Heart right ventricle (tissue), 16 donors: ENCODE results near the gene CACNA2D4. TPM values are rescaled to one million over a fixed set of nuclear protein-coding genes. Genes with fewer than 3 reads are reported as not detected.
A peak's percentile ranks its signal among the peaks of the same experiment; 100 is the strongest.

Source experiments
- ATAC-seq, 8 donors: fragments of 200-7000 bp; cut with Tn5 transposase; one replicate each; pipeline ENCODE4 v1.9.1; 2020; ENCODE audit warnings: mild to moderate bottlenecking in 8 of 8, moderate library complexity in 8 of 8, moderate number of reproducible peaks in 1 of 8
- DNase-seq, 2 donors: peaks; one replicate each; pipeline ENCODE4 v3.0.0-alpha.2; 2020
- H3K27ac ChIP-seq, 10 donors: fragments of 200-600 bp; sonication (generic) in 2 of 10; one replicate each; pipeline versions ENCODE4 v1.5.0 to v1.8.0; 2020 to 2022; ENCODE audit warnings: mild to moderate bottlenecking in 3 of 10
- H3K27me3 ChIP-seq, 7 donors: fragments of 200-600 bp; one replicate each; pipeline ENCODE4 v1.8.0; 2021 to 2022; ENCODE audit warnings: mild to moderate bottlenecking in 2 of 7
- H3K36me3 ChIP-seq, 9 donors: fragments of 200-600 bp; sonication (generic) in 1 of 9; one replicate each; pipeline versions ENCODE4 v1.5.0 to v1.8.0; 2020 to 2022; ENCODE audit warnings: mild to moderate bottlenecking in 2 of 9
- H3K4me1 ChIP-seq, 9 donors: fragments of 200-600 bp; sonication (generic) in 1 of 9; one replicate each; pipeline versions ENCODE4 v1.5.0 to v1.8.0; 2020 to 2022; ENCODE audit warnings: mild to moderate bottlenecking in 4 of 9
- H3K4me3 ChIP-seq, 10 donors: fragments of 200-600 bp; sonication (generic) in 2 of 10; one replicate each; pipeline versions ENCODE4 v1.5.0 to v1.8.0; 2020 to 2022; ENCODE audit warnings: mild to moderate bottlenecking in 7 of 10, moderate library complexity in 2 of 10
- H3K9me3 ChIP-seq, 11 donors: fragments of 200-600 bp in 10 of 11; sonication (generic) in 2 of 11; one replicate each; pipeline versions ENCODE4 v1.5.0 to v1.8.0; 2013 to 2022; ENCODE audit warnings: mild to moderate bottlenecking in 2 of 11, control low read depth in 1 of 11, moderate library complexity in 1 of 11
- CTCF ChIP-seq, 9 donors: fragments of 200-600 bp; sonication (generic) in 2 of 9; IDR thresholded peaks; one replicate each; pipeline versions ENCODE4 v1.5.0 to v1.8.0; 2021 to 2022; ENCODE audit warnings: antibody characterized with exemption in 9 of 9, mild to moderate bottlenecking in 5 of 9, moderate library complexity in 1 of 9
- WGBS, 2 donors: extraction: QIAGEN DNeasy Blood & Tissue Kit; methylation state at CpG; one replicate each; pipeline ENCODE4 v1.1.7; 2013; ENCODE audit warnings: inconsistent platforms in 1 of 2; 5-methylcytosine and 5-hydroxymethylcytosine counted together
- intact Hi-C, 10 donors: fragments of 100-400 bp; cut with DNase I; formaldehyde crosslinking; loops; one replicate each; pipeline versions ENCODE4 v1.11.1 to v1.14.2; 2022
- polyA plus RNA-seq, 2 donors: library from polyadenylated mRNA; stranded (reverse); fragments of 200-250 nt; gene quantifications; one replicate each; pipeline ENCODE4 v1.2.3, GENCODE V29; 2013
- total RNA-seq, 10 donors: library from RNA; stranded (reverse); fragmentation: NEBNext Ultra II Directional in 3 of 10; extraction: Animal tissue kit (Norgen Biotek cat#: 25700) in 3 of 10; gene quantifications; one replicate each; pipeline versions ENCODE4 v1.2.1 to v1.2.4, GENCODE V29; 2021 to 2023
- donor health status: Arrhythmogenic right ventricular cardiomyopathy.
- donor health status: ischemic (EF 13 %, LVEDD 7.1; RV severe dilation, severe dysfunction).
- donor health status: healthy with polysubstance abuse.
- donor health status: DM: no; HTN: yes; CAD: no.
- donor health status: DM: no; HTN: no; CAD: no.
- donor health status: ischemic (EF 25% LVEDD 6.9; RV normal size, moderate dysfunction).
- donor health status: ischemic (EF 25% LVEDD 5.7; RV mildly dilated, moderate dysfunction).
- donor health status: healthy.
- donor health status: DM: yes; HTN: yes; CAD: no.
- donor health status: Ischemic cardiomyopathy.
- donor health status: ischemic (EF 35%, LVEDD 5.7; RV mildly dilated, moderate dysfunction).
- donor health status: nonischemic (EF 11% LVEDD 7.7; RV severe dilation, severe dysfunction).
- donor health status: DM: yes; HTN: yes; CAD: no.
- donor health status: PGD.
- donor health status: ischemic (EF 29% LVEDD 5.4; RV normal size, mild dysfunction).
- donor health status: nonischemic (EF 23%, LVEDD 6.1; RV moderate dilation, normal function).

CACNA2D4 gene
- total and polyA plus RNA-seq, 12 donors: 0.19 to 6.2 (median 0.95) TPM

DNA sequence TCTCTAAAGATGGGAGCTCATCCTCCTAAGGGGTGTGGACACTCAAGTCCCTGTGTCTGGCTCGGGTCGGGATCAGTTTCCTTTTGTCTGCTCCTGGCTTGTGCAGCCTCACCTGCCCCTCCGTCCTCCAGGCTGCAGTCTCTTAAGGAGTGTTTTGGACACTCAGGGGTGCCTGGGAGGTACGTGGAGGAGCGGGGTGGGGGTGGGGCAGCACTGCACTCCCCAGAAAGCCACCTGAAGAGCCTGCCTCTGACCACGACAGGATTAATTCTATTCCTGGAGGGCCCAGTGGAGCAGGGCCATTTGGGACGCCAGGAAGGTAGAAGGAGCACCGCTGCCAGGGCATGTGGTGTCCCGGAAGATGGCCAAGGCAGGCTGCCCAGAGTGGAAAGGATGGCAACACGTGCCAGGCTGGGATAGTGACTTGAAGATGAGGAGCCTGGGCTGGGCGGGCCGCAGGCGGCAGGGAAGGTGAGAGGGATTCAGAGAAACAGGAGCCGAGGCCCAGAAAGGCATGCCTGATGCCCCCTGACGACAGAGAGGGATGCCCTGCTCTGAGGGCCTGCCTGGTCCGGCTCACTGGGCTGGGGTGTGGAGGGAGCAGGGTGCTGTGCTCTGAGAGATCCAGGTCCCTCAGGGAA lies 112.9 kb downstream of the CACNA2D4 start:
- Histone ChIP-seq H3K36me3 (no peaks in the 10 kb centered on the region), H3K4me3 (no peak overlapping the region), H3K27ac (peak overlapping the region in 7 of 10 donors; percentile 19 to 77 (median 40)), H3K27me3 (peaks cover 0 to 3% (median 0%) of the 10 kb centered on the region in 7 donors), H3K9me3 (no peaks in the 10 kb centered on the region), H3K4me1 (peaks cover 3 to 42% (median 14%) of the 10 kb centered on the region in 9 donors)
- 74% methylated on average over 16 of the region's 16 CpGs for WGBS, 2 donors
- ATAC-seq: peak in 7 of 8 donors; percentile 19 to 70 (median 43)
- DNase-seq: peak; percentile 32 to 48
- no peak for TF ChIP-seq CTCF (IDR thresholded peaks at IDR 0.05)
- intact Hi-C loops: loop anchor here in 4 of 10 donors (10.0 kb wide), 4 partner anchors 219 to 979 kb away; no protein-coding TSS in a partner anchor

DNA sequence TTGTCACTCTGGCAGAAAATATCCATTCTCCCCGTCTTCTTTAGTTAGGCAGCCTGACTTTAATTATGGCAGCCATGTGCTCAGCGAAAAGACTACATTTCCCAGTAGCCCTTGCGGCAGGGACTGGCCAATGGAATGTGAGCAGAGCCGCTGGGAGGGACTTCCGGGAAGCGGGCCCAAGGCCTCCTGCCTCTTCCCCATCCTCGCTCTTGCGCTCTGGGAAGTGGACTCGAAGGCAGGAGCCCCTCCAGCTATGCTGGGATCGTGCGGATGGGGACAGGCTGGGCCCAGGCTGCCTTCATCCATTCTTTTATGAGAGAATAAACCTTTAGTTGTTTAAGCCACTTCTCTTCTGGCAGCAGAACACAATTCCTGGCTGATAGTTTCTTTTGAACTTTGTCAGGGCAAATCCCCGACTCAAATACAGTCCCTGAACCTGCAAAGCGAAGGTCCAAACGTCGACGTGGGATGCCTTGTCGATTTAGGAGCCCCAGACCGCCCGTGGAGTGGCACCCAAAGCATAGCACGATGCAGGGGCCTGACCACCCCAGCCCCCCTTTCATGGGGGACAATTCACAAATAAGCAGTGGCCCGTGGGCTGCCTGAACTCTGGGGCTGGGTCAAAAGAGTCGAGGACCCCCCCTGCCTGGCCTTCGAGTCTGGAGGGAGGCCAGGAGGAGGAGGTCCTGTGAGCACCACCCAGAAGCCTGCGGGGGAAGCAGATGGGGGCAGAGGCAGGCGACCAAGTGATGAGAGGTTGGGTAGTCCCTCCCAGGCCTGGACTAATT lies 113.7 kb downstream of the CACNA2D4 start:
- H3K27ac ChIP-seq: peak overlapping the region in 6 of 10 donors; percentile 19 to 77 (median 42)
- DNase-seq (peak; percentile 86 to 93), ATAC-seq (peak; percentile 51 to 92 (median 86))
- WGBS, 2 donors: 62 to 66% methylated on average over 25 of the region's 25 CpGs
- intact Hi-C loops: loop anchor here in 5 of 10 donors (5.0 to 10.0 kb wide), 5 partner anchors 220 to 980 kb away; no protein-coding TSS in a partner anchor
- H3K36me3 ChIP-seq: no peaks in the 10 kb centered on the region
- peaks cover 3 to 34% (median 14%) of the 10 kb centered on the region in 9 donors for H3K4me1 ChIP-seq
- H3K4me3 ChIP-seq: no peak overlapping the region
- no peaks in the 10 kb centered on the region for H3K27me3 ChIP-seq
- no peak for TF ChIP-seq CTCF (IDR thresholded peaks at IDR 0.05)
- H3K9me3 ChIP-seq: no peaks in the 10 kb centered on the region

DNA sequence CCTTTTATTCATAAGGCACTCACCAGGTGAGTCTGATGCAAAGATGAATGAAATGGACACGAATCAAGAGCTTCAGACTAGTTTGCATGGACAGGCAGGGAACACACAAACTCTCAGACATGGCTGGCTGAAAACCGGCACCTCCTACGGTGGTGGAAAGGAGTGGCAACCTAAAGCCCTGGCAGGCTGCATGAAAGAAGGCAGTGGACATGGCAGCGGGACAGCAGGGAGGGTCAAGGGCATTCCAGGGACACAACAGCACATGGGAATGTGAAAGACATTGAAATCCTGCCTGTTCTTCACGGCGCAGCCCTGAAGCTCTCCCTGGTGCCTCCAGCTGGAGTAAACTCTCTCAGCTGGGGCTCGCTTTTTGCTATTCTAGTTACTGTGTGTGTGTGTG lies 114.7 kb downstream of the CACNA2D4 start:
- no peak for ATAC-seq
- Histone ChIP-seq H3K36me3 (no peaks in the 10 kb centered on the region), H3K4me1 (peaks cover 3 to 24% (median 14%) of the 10 kb centered on the region in 9 donors), H3K27me3 (no peaks in the 10 kb centered on the region), H3K9me3 (no peaks in the 10 kb centered on the region), H3K27ac (no peak overlapping the region), H3K4me3 (no peak overlapping the region)
- intact Hi-C loops: loop anchor here in 5 of 10 donors (5.0 to 10.0 kb wide), 5 partner anchors 221 to 981 kb away; no protein-coding TSS in a partner anchor
- 67 to 72% methylated on average over 7 of the region's 7 CpGs for WGBS, 2 donors
- no peak for DNase-seq
- no peak for TF ChIP-seq CTCF (IDR thresholded peaks at IDR 0.05)

GRCh38 chr12:1801303-1801975 lies 117.0 kb downstream of the CACNA2D4 start:
- DNase-seq: no peak
- Histone ChIP-seq H3K4me3 (no peak overlapping the region), H3K9me3 (no peaks in the 10 kb centered on the region), H3K36me3 (no peaks in the 10 kb centered on the region), H3K27ac (no peak overlapping the region), H3K4me1 (peaks cover 4 to 33% (median 20%) of the 10 kb centered on the region in 9 donors), H3K27me3 (no peaks in the 10 kb centered on the region)
- WGBS, 2 donors: 70 to 78% methylated on average over 16 of the region's 16 CpGs
- no peak for ATAC-seq
- intact Hi-C loops: loop anchor here in 5 of 10 donors (5.0 to 10.0 kb wide), 5 partner anchors 223 to 983 kb away; no protein-coding TSS in a partner anchor
- TF ChIP-seq CTCF (IDR thresholded peaks at IDR 0.05): no peak
